RWPE2 (cell line): Measurements from ENCODE around the gene EPB41.

Experiments
- ATAC-seq: fragments of 200-7000 bp; cut with Tn5 transposase; 3 replicates; pipeline ENCODE4 v1.9.1; 2021; ENCODE audit warnings: low read depth
- DNase-seq: peaks from one replicate; pipeline ENCODE4 v3.0.0-alpha.2; 2020; ENCODE audit warnings: low spot score
- H3K27ac ChIP-seq: fragments of 450-650 bp; 2 replicates; pipeline ENCODE4 v1.5.1; 2017; ENCODE audit warnings: mild to moderate bottlenecking; ENCODE audit not compliant: poor library complexity, severe bottlenecking
- H3K27me3 ChIP-seq: fragments of 250-450 bp; sonication (Bioruptor Pico); 2 replicates; pipeline ENCODE4 v1.5.1; 2021; ENCODE audit warnings: mild to moderate bottlenecking, moderate library complexity; ENCODE audit not compliant: insufficient read depth, poor library complexity, severe bottlenecking
- H3K36me3 ChIP-seq: fragments of 250-450 bp; sonication (Bioruptor Pico); 2 replicates; pipeline ENCODE4 v1.5.1; 2020; ENCODE audit warnings: low read depth, mild to moderate bottlenecking, moderate library complexity
- H3K4me1 ChIP-seq: fragments of 250-450 bp; sonication (Bioruptor Pico); 2 replicates; pipeline ENCODE4 v1.5.1; 2021; ENCODE audit warnings: mild to moderate bottlenecking, moderate library complexity; ENCODE audit not compliant: insufficient read depth, poor library complexity, severe bottlenecking
- H3K4me3 ChIP-seq: fragments of 250-450 bp; sonication (Bioruptor Pico); 2 replicates; pipeline ENCODE4 v1.5.1; 2021; ENCODE audit warnings: mild to moderate bottlenecking, moderate library complexity; ENCODE audit not compliant: severe bottlenecking
- H3K9me3 ChIP-seq: fragments of 250-450 bp; sonication (Bioruptor Pico); 2 replicates; pipeline ENCODE4 v1.5.1; 2021; ENCODE audit warnings: mild to moderate bottlenecking, moderate library complexity; ENCODE audit not compliant: severe bottlenecking
- CTCF ChIP-seq: fragments of 450-650 bp; IDR thresholded peaks from one replicate; pipeline ENCODE4 v1.5.1; 2017; ENCODE audit warnings: mild to moderate bottlenecking, moderate library complexity; ENCODE audit not compliant: poor library complexity, severe bottlenecking

The EPB41 gene

DNA sequence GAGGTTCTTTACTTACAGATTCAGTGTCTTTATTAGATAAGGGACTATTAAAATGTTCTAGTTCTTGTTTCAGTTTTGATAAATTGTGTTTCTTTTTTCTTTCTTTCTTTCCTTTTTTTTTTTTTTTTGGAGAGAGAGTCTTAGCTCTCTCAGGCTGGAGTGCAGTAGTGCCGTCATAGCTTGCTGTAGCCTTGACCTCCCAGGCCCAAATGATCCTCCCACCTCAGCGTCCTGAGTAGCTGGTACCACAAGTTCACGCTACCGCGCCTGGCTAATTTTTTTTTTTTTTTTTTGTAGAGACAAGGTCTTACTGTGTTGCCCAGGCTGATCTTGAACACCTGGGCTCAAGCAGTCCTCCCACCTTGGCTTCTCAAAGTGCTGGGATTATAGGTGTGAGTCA lies 132.8 kb downstream of the EPB41 start:
- Histone ChIP-seq H3K27me3 (no peaks in the 10 kb centered on the region), H3K9me3 (no peaks in the 10 kb centered on the region), H3K36me3 (no peaks in the 10 kb centered on the region), H3K4me1 (no peaks in the 10 kb centered on the region), H3K27ac (no peak overlapping the region), H3K4me3 (no peak overlapping the region)
- no peak for TF ChIP-seq CTCF
- no peak for ATAC-seq
- no peak for DNase-seq

DNA sequence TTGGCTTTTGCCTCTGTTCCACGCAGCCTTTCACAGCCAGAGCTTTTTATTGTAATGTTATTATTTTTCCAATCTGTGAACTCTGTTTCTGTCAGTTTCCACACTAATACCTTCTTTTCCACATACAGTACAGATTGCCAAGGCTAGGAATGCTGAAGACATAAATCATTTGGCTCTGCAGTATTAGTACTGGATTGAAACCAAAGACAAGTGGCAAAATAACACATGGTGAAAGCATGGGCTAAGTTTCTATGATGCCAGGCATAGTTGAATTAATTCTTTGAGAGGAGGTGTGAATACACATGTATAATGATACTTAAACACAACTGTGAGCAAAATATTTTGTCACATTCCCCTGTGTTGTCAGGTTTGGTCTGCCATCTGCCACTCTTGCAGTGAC lies 135.8 kb downstream of the EPB41 start:
- H3K27me3 ChIP-seq = no peaks in the 10 kb centered on the region
- H3K27ac ChIP-seq = no peak overlapping the region
- ATAC-seq (no peak), DNase-seq (no peak)
- H3K4me1 ChIP-seq = no peaks in the 10 kb centered on the region
- no peak overlapping the region for H3K4me3 ChIP-seq
- TF ChIP-seq CTCF = no peak
- H3K9me3 ChIP-seq = no peaks in the 10 kb centered on the region
- H3K36me3 ChIP-seq = peaks cover 6% of the 10 kb centered on the region; the same call in 1 of the 2 replicates

DNA sequence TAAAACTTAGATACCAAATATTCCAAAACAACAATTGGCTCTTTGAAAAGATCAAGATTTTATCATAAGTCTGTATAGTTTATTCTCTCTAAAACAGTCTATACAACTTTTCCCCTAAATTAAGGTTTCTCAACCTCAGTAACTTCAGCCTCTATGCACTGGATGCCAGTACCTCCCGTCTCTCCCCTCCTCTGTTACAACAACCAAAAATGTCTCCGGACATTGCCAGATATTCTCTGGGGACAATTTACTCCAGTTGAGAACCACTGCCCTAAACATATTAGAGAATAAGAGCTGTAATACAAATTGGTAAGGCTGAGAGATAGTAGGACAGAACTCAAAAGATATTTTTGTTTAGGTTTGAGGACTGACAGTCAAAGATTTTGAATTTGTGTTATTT lies 137.7 kb downstream of the EPB41 start:
- Histone ChIP-seq H3K9me3 (no peaks in the 10 kb centered on the region), H3K4me1 (no peaks in the 10 kb centered on the region), H3K27me3 (no peaks in the 10 kb centered on the region), H3K36me3 (peaks cover 6% of the 10 kb centered on the region; the same call in 1 of the 2 replicates), H3K27ac (no peak overlapping the region), H3K4me3 (no peak overlapping the region)
- TF ChIP-seq CTCF = no peak
- ATAC-seq = no peak
- DNase-seq = no peak

GRCh38 chr1:29052941-29053340 lies 138.6 kb downstream of the EPB41 start:
- Histone ChIP-seq H3K9me3 (no peaks in the 10 kb centered on the region), H3K36me3 (peaks cover 6% of the 10 kb centered on the region; the same call in 1 of the 2 replicates), H3K27ac (no peak overlapping the region), H3K27me3 (no peaks in the 10 kb centered on the region), H3K4me1 (no peaks in the 10 kb centered on the region), H3K4me3 (no peak overlapping the region)
- TF ChIP-seq CTCF = no peak
- DNase-seq (no peak), ATAC-seq (no peak)

DNA sequence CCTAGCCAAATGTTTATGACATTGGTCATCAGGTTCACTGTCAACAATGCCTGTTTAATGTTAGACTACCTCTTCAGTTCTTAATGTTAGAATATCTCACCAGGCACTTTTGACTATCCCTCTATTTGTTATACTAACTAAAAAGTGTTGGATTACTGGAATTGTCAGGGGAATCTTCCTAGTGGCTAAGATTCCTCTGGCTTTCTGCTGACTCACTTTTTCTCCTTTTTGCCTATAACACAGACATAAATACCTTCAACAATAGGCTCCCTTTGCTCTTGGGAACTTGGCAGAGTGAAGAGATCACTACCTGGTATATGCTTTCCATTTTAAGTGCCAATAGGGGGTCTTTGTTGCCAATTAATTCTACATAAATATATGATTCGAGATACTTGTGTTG lies 140.8 kb downstream of the EPB41 start:
- no peak overlapping the region for H3K4me3 ChIP-seq
- H3K36me3 ChIP-seq = peaks cover 6% of the 10 kb centered on the region; the same call in 1 of the 2 replicates
- TF ChIP-seq CTCF = no peak
- H3K9me3 ChIP-seq = no peaks in the 10 kb centered on the region
- ATAC-seq (no peak), DNase-seq (no peak)
- no peaks in the 10 kb centered on the region for H3K4me1 ChIP-seq
- no peaks in the 10 kb centered on the region for H3K27me3 ChIP-seq
- no peak overlapping the region for H3K27ac ChIP-seq
